ENCODE results near the gene CLIP4.

GRCh38 chr2:29070526-29070925, 44.7 kb upstream of the CLIP4 start:
- TF ChIP-seq CTCF (conservative IDR thresholded peaks at IDR 0.05; ENCODE audit: low read depth, low read length) (no peak), EZH2 (IDR thresholded peaks at IDR 0.05; ENCODE audit: low read length, unreplicated experiment) (no peak), EZH2phosphoT487 (IDR thresholded peaks at IDR 0.05; ENCODE audit: borderline replicate concordance, low read length) (no peak)
